GM12878 (cell line): ENCODE results near the gene MYH6. TPM values are rescaled to one million over a fixed set of nuclear protein-coding genes. Genes with fewer than 3 reads are reported as not detected.

ENCODE experiments used
- EGR1 ChIP-seq, 2 experiments: IDR thresholded peaks; 1 replicate in 1 of 2; 2 replicates in 1 of 2; pipeline ENCODE4 v1.6.1; 2011 to 2012; ENCODE audit warnings: low read depth in 2 of 2, low read length in 2 of 2, borderline replicate concordance in 1 of 2, mild to moderate bottlenecking in 1 of 2, moderate library complexity in 1 of 2
- ESRRA ChIP-seq: IDR thresholded peaks from 2 replicates; pipeline ENCODE4 v1.6.1; 2012; ENCODE audit warnings: mild to moderate bottlenecking, low read length, improper control_type of control experiment
- GATAD2B ChIP-seq: fragments of 450-650 bp; conservative IDR thresholded peaks from 2 replicates; pipeline ENCODE4 v1.6.1; 2017; ENCODE audit warnings: low read depth, mild to moderate bottlenecking, moderate library complexity
- IKZF2 ChIP-seq, 2 experiments: fragments of 450-650 bp; IDR thresholded peaks; 2 replicates each; pipeline ENCODE4 v1.6.1; 2017; ENCODE audit warnings: mild to moderate bottlenecking in 2 of 2, moderate library complexity in 2 of 2
- MEF2B ChIP-seq: fragments of 450-650 bp; IDR thresholded peaks from 2 replicates; pipeline ENCODE4 v1.6.1; 2018; ENCODE audit warnings: mild to moderate bottlenecking, moderate library complexity; ENCODE audit not compliant: partially characterized antibody, poor library complexity, severe bottlenecking
- NFXL1 ChIP-seq: fragments of 450-650 bp; IDR thresholded peaks from 2 replicates; pipeline ENCODE4 v1.6.1; 2017; ENCODE audit warnings: antibody characterized with exemption, mild to moderate bottlenecking, borderline replicate concordance
- POU2F2 ChIP-seq: IDR thresholded peaks from 3 replicates; pipeline ENCODE4 v1.6.1; 2011; ENCODE audit warnings: low read depth, mild to moderate bottlenecking, low read length, borderline replicate concordance
- RAD21 ChIP-seq: IDR thresholded peaks from 2 replicates; pipeline ENCODE4 v1.6.1; 2011; ENCODE audit warnings: mild to moderate bottlenecking, low read depth, low read length, moderate library complexity; ENCODE audit not compliant: insufficient read depth
- REST ChIP-seq: IDR thresholded peaks from 2 replicates; pipeline ENCODE4 v1.6.1; 2012; ENCODE audit warnings: mild to moderate bottlenecking, low read depth, low read length
- RFX5 ChIP-seq: IDR thresholded peaks from 2 replicates; pipeline ENCODE4 v1.6.1; 2011; ENCODE audit warnings: low read depth, low read length, improper control_type of control experiment
- SREBF2 ChIP-seq: IDR thresholded peaks from 2 replicates; pipeline ENCODE4 v1.6.1; 2012; ENCODE audit warnings: mild to moderate bottlenecking, low read length
- ZBTB11 ChIP-seq: fragments of 450-650 bp; formaldehyde crosslinking; IDR thresholded peaks from 2 replicates; pipeline ENCODE4 v1.5.0; 2022; ENCODE audit warnings: mild to moderate bottlenecking, missing genetic modification characterization
- polyA plus RNA-seq, 11 experiments: library from polyadenylated mRNA; depleted of rRNA in 4 of 11; unstranded in 6 of 11; stranded (reverse) in 5 of 11; fragments of >200 nt; fragmentation: Nextera tagmentation in 4 of 11; fragmentation: Illumina TruSeq in 1 of 11; extraction: Ambion mirVana in 4 of 11; extraction: Trizol in 1 of 11; gene quantifications; 1 replicate in 1 of 11; 2 replicates in 10 of 11; pipeline versions ENCODE4 v1.2.1 to v1.2.3, GENCODE V29; 2011 to 2016; ENCODE audit warnings: inconsistent platforms in 2 of 11, missing spikeins in 2 of 11, low read depth in 1 of 11
- total RNA-seq, 4 experiments: library from RNA; depleted of rRNA in 3 of 4; stranded (reverse); fragments of >200 nt in 3 of 4; fragmentation: Illumina TruSeq in 1 of 4; extraction: Trizol in 1 of 4; gene quantifications; 2 replicates each; pipeline versions ENCODE4 v1.2.1 to v1.2.3, GENCODE V29; 2013 to 2021
- TF ChIP-seq, protein P1 (sequence below): fragments of 450-650 bp; IDR thresholded peaks from 2 replicates; pipeline ENCODE4 v1.6.1; 2017; ENCODE audit warnings: antibody characterized with exemption, mild to moderate bottlenecking, moderate library complexity
- TF ChIP-seq, protein P2 (sequence below): fragments of 450-650 bp; IDR thresholded peaks from 2 replicates; pipeline ENCODE4 v1.6.1; 2016; ENCODE audit warnings: mild to moderate bottlenecking

MYH6 gene
- total and polyA plus RNA-seq, 10 of the 15 experiments (the other 5 are each of a cell fraction or from before 2014, with no cell fraction given): 0.01 to 0.84 (median 0.05) TPM; not detected in 7

DNA sequence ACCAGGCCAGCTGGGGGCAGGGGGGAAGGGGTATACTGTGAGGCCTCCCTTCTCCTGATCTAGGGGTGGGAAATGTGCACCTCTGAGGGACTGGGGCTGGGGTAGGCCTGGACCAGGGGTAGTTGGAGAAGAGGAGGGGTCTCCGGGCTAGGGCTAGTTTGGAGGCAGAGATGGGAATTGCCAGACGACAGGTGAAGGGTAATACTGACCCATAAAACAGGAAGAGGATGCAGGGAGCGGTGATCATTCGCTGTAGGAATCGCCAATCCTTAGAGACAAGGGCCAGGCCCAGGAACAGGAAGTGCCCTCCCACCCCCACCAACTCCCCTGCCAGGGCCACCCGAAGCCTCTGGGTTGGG lies 59.8 kb downstream of the MYH6 start (continued):
- TF ChIP-seq ZBTB11 (CRISPR knock-in tag) (no peak), EGR1 (IDR thresholded peaks at IDR 0.05; ENCODE audit: borderline replicate concordance in 1 of 2, low read depth in 2 of 2, low read length in 2 of 2) (no peak), SREBF2 (no peak), RFX5 (no peak), NFXL1 (no peak), GATAD2B (no peak), MEF2B (no peak), RAD21 (no peak), IKZF2 (IDR thresholded peaks at IDR 0.05) (no peak), REST (no peak), ESRRA (no peak), POU2F2 (no peak)
- TF ChIP-seq, protein P1, sequence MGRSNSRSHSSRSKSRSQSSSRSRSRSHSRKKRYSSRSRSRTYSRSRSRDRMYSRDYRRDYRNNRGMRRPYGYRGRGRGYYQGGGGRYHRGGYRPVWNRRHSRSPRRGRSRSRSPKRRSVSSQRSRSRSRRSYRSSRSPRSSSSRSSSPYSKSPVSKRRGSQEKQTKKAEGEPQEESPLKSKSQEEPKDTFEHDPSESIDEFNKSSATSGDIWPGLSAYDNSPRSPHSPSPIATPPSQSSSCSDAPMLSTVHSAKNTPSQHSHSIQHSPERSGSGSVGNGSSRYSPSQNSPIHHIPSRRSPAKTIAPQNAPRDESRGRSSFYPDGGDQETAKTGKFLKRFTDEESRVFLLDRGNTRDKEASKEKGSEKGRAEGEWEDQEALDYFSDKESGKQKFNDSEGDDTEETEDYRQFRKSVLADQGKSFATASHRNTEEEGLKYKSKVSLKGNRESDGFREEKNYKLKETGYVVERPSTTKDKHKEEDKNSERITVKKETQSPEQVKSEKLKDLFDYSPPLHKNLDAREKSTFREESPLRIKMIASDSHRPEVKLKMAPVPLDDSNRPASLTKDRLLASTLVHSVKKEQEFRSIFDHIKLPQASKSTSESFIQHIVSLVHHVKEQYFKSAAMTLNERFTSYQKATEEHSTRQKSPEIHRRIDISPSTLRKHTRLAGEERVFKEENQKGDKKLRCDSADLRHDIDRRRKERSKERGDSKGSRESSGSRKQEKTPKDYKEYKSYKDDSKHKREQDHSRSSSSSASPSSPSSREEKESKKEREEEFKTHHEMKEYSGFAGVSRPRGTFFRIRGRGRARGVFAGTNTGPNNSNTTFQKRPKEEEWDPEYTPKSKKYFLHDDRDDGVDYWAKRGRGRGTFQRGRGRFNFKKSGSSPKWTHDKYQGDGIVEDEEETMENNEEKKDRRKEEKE: no peak
- TF ChIP-seq, protein P2, sequence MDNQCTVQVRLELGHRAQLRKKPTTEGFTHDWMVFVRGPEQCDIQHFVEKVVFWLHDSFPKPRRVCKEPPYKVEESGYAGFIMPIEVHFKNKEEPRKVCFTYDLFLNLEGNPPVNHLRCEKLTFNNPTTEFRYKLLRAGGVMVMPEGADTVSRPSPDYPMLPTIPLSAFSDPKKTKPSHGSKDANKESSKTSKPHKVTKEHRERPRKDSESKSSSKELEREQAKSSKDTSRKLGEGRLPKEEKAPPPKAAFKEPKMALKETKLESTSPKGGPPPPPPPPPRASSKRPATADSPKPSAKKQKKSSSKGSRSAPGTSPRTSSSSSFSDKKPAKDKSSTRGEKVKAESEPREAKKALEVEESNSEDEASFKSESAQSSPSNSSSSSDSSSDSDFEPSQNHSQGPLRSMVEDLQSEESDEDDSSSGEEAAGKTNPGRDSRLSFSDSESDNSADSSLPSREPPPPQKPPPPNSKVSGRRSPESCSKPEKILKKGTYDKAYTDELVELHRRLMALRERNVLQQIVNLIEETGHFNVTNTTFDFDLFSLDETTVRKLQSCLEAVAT: no peak
- TF ChIP-seq, all 136 proteins: peak for 0
